MCF 10A (cell line): Measurements from ENCODE around the gene IQCH. TPM values are rescaled to one million over a fixed set of nuclear protein-coding genes. Genes with fewer than 3 reads are reported as not detected.

Source experiments
- BruUV-seq: library from RNA; stranded (reverse); fragments of 400-500 nt; replicated peaks from 2 replicates; lab custom pipeline; 2021; lab: Mats Ljungman, UMichigan
- CTCF ChIA-PET: fragments of 300-600 bp; sonication (Branson Sonifier 250); formaldehyde crosslinking; extraction: SDS; loops from one replicate; lab custom pipeline; 2021; ENCODE audit warnings: antibody characterized with exemption, inconsistent platforms; lab: Yijun Ruan, JAX
- POLR2A ChIA-PET: fragments of 300-600, 350-650 bp; sonication (Branson Sonifier 250); formaldehyde crosslinking; extraction: SDS; loops from one replicate; lab custom pipeline; 2020; ENCODE audit warnings: antibody characterized with exemption, inconsistent platforms; lab: Yijun Ruan, JAX
- DNase-seq: peaks from one replicate; pipeline ENCODE4 v3.0.0-alpha.2; 2018; ENCODE audit not compliant: unreplicated experiment
- H3K27ac Mint-ChIP-seq: one replicate; pipeline ENCODE4 v1.8.0; 2022; ENCODE audit warnings: mild to moderate bottlenecking, low read depth, mixed read lengths; ENCODE audit not compliant: unreplicated experiment
- H3K27me3 Mint-ChIP-seq: one replicate; pipeline ENCODE4 v1.8.0; 2022; ENCODE audit warnings: mixed read lengths; ENCODE audit not compliant: insufficient read depth, unreplicated experiment
- H3K36me3 Mint-ChIP-seq: one replicate; pipeline ENCODE4 v1.8.0; 2022; ENCODE audit warnings: mild to moderate bottlenecking, moderate library complexity, mixed read lengths; ENCODE audit not compliant: insufficient read depth, unreplicated experiment
- H3K4me1 Mint-ChIP-seq: one replicate; pipeline ENCODE4 v1.8.0; 2022; ENCODE audit warnings: mixed read lengths; ENCODE audit not compliant: insufficient read depth, unreplicated experiment
- H3K4me3 Mint-ChIP-seq: one replicate; pipeline ENCODE4 v1.8.0; 2022; ENCODE audit warnings: mild to moderate bottlenecking, moderate library complexity, mixed read lengths; ENCODE audit not compliant: unreplicated experiment
- H3K9me3 Mint-ChIP-seq: one replicate; pipeline ENCODE4 v1.8.0; 2022; ENCODE audit warnings: mixed read lengths; ENCODE audit not compliant: unreplicated experiment
- intact Hi-C: fragments of 100-400 bp; cut with micrococcal nuclease; formaldehyde crosslinking; loops from 2 replicates; pipeline ENCODE4 v1.14.1; 2022
- total RNA-seq: library from RNA; stranded (reverse); gene quantifications from 2 replicates; pipeline ENCODE4 v1.2.3, GENCODE V29; 2022
- TF ChIP-seq, protein P1 (sequence below): fragments of 200-600 bp; IDR thresholded peaks from one replicate; pipeline ENCODE4 v1.8.0; 2022; ENCODE audit warnings: antibody characterized with exemption, mild to moderate bottlenecking; ENCODE audit not compliant: unreplicated experiment

IQCH gene
- total RNA-seq, 1 experiment from 2014 or later, result 5.0 TPM

DNA sequence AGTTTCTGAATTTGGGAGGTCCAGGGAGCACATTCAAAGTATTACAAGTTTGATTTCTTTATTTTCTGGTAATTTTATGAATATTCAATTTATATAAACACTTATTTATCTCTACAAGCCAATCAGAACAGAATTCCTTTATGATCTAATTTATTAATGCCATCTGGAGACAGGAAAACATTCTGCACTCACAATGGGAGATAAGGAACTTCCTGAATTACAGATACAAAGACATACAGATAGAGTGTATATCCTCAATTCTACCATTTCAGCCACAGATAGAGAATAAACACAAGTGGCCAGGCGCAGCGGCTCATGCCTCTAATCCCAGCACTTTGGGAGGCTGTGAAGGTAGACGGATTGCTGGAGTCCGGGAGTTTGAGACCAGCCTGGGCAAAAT lies 86.0 kb downstream of the IQCH start:
- POLR2A ChIA-PET, result interaction anchor here (1.4 kb wide), 1 partner anchor 10 kb away, joined by 4 read pairs; no protein-coding TSS in a partner anchor
- Mint-ChIP-seq H3K9me3 (peaks cover 6% of the 10 kb centered on the region), H3K27me3 (no peaks in the 10 kb centered on the region), H3K36me3 (no peaks in the 10 kb centered on the region), H3K27ac (no peak overlapping the region), H3K4me3 (no peak overlapping the region), H3K4me1 (peaks cover under 1% of the 10 kb centered on the region)
- DNase-seq, result no peak
- no TSS peak for BruUV-seq
- TF ChIP-seq, protein P1, sequence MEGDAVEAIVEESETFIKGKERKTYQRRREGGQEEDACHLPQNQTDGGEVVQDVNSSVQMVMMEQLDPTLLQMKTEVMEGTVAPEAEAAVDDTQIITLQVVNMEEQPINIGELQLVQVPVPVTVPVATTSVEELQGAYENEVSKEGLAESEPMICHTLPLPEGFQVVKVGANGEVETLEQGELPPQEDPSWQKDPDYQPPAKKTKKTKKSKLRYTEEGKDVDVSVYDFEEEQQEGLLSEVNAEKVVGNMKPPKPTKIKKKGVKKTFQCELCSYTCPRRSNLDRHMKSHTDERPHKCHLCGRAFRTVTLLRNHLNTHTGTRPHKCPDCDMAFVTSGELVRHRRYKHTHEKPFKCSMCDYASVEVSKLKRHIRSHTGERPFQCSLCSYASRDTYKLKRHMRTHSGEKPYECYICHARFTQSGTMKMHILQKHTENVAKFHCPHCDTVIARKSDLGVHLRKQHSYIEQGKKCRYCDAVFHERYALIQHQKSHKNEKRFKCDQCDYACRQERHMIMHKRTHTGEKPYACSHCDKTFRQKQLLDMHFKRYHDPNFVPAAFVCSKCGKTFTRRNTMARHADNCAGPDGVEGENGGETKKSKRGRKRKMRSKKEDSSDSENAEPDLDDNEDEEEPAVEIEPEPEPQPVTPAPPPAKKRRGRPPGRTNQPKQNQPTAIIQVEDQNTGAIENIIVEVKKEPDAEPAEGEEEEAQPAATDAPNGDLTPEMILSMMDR, result no peak
- intact Hi-C loops, result no loop called here
- CTCF ChIA-PET, result no interaction called here

DNA sequence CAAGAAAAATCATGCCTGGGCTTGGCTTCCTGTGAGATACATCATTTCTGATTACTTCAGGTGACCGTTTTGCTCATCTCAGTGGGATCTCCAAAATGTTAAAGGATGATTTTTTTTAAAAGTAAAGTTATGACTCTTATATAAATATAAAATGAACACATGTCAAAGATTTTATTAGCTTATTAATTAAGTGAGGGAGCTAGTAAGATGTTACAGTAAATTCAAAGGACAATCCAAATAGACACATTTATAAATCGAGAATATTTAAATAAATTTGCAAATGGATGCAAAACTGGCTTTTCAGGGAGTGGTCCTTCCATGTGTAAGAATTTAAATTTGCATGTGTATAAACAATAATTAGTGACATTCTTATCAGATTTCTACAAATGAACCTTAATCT lies 87.0 kb downstream of the IQCH start:
- DNase-seq, result no peak
- POLR2A ChIA-PET, result interaction anchor here (1.4 kb wide), 1 partner anchor 11 kb away, joined by 4 read pairs; no protein-coding TSS in a partner anchor
- peaks cover 6% of the 10 kb centered on the region for H3K9me3 Mint-ChIP-seq
- H3K36me3 Mint-ChIP-seq, result no peaks in the 10 kb centered on the region
- no peaks in the 10 kb centered on the region for H3K27me3 Mint-ChIP-seq
- TF ChIP-seq, protein P1, result no peak
- H3K4me1 Mint-ChIP-seq, result no peaks in the 10 kb centered on the region
- H3K4me3 Mint-ChIP-seq, result no peak overlapping the region
- no peak overlapping the region for H3K27ac Mint-ChIP-seq
- no TSS peak for BruUV-seq
- intact Hi-C loops, result no loop called here
- CTCF ChIA-PET, result interaction anchor here (0.5 kb wide), 1 partner anchor 778 kb away, joined by 4 read pairs; no protein-coding TSS in a partner anchor

DNA sequence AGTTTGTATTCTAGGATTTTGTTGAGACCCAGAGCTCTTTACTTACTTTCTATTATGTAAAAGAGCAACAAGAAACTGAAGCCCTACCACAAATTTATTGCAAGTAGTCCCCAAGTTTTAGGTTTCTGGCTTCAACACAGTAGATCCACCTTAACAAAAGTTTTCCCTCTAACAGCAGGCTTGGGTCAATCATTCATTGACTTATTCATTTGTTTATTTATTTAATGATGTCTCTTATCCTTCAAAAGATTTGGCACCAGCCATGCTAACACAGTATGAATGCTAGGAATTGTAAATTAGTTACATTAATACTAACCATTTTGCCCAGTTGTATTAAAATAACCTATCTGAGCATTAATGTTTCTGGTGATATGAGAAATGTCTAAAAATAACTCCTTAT lies 88.6 kb downstream of the IQCH start:
- Mint-ChIP-seq H3K4me1 (no peaks in the 10 kb centered on the region), H3K9me3 (peaks cover 6% of the 10 kb centered on the region), H3K27me3 (no peaks in the 10 kb centered on the region), H3K4me3 (no peak overlapping the region), H3K36me3 (no peaks in the 10 kb centered on the region), H3K27ac (no peak overlapping the region)
- TF ChIP-seq, protein P1, result no peak
- intact Hi-C loops, result no loop called here
- ChIA-PET POLR2A (interaction anchor here (1.6 kb wide), 1 partner anchor 11 kb away, joined by 6 read pairs; no protein-coding TSS in a partner anchor), CTCF (no interaction called here)
- no TSS peak for BruUV-seq
- no peak for DNase-seq

DNA sequence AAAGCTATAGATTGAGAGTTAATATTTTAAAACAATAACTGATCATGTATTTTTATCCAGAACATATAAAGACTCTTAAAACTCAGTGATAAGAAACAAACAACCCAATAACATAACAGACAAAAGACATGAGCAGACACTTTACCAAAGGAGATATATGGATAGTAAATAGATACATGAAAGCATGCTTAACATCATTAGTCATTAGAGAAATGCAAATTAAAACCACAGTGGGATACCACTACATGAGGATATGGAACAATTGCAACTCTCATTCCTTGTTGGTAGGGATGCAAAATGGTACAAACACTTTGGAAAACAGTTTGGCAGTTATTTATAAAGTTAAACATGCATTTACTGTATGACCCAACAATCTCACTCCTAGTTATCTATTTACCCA lies 95.0 kb downstream of the IQCH start:
- Mint-ChIP-seq H3K9me3 (peaks cover 1% of the 10 kb centered on the region), H3K27me3 (no peaks in the 10 kb centered on the region), H3K27ac (no peak overlapping the region), H3K4me3 (no peak overlapping the region), H3K36me3 (no peaks in the 10 kb centered on the region), H3K4me1 (no peaks in the 10 kb centered on the region)
- ChIA-PET POLR2A (no interaction called here), CTCF (interaction anchor here (0.6 kb wide), 1 partner anchor 42 kb away, joined by 4 read pairs; no protein-coding TSS in a partner anchor)
- no TSS peak for BruUV-seq
- intact Hi-C loops, result no loop called here
- DNase-seq, result no peak
- TF ChIP-seq, protein P1, result no peak
